Colonic mucosa (tissue), 4 donors: Measurements from ENCODE around the gene WWOX. TPM values are rescaled to one million over a fixed set of nuclear protein-coding genes. Genes with fewer than 3 reads are reported as not detected.

ENCODE experiments used
- DNase-seq: peaks from one replicate; pipeline ENCODE4 v3.0.0-alpha.2; 2020
- H3K27ac ChIP-seq: fragments of 200-600 bp; one replicate; pipeline ENCODE4 v1.8.0; 2021
- H3K27me3 ChIP-seq: fragments of 200-600 bp; one replicate; pipeline ENCODE4 v1.8.0; 2021
- H3K36me3 ChIP-seq: fragments of 200-600 bp; one replicate; pipeline ENCODE4 v1.8.0; 2021
- H3K4me1 ChIP-seq: fragments of 200-600 bp; one replicate; pipeline ENCODE4 v1.8.0; 2021; ENCODE audit warnings: mild to moderate bottlenecking
- H3K4me3 ChIP-seq: fragments of 200-600 bp; one replicate; pipeline ENCODE4 v1.8.0; 2021
- H3K9ac ChIP-seq, 2 donors: one replicate each; pipeline ENCODE4 v1.7.0; 2013; ENCODE audit warnings: control low read depth in 2 of 2, low read depth in 2 of 2, low read length in 2 of 2
- H3K9me3 ChIP-seq: fragments of 200-600 bp; one replicate; pipeline ENCODE4 v1.8.0; 2021
- CTCF ChIP-seq: fragments of 200-600 bp; IDR thresholded peaks from one replicate; pipeline ENCODE4 v1.8.0; 2022; ENCODE audit warnings: antibody characterized with exemption, mild to moderate bottlenecking
- intact Hi-C: fragments of 100-400 bp; cut with DNase I; formaldehyde crosslinking; loops from one replicate; pipeline ENCODE4 v1.14.1; 2022
- total RNA-seq, 2 donors: library from RNA; stranded (reverse); fragmentation: NEBNext Ultra II Directional in 1 of 2; extraction: Animal tissue kit (Norgen Biotek cat#: 25700) in 1 of 2; gene quantifications; one replicate each; pipeline ENCODE4 v1.2.1, GENCODE V29; 2021
- donor health status: healthy.
- donor health status: DM: no; HTN: no; CAD: no.
- donor health status: DM: no; HTN: no; CAD: no.

WWOX gene
- total RNA-seq, 2 donors from 2014 or later: 7.2 to 11.0 TPM

- Histone ChIP-seq H3K9ac (no peak overlapping the region), H3K27ac (no peak overlapping the region), H3K4me3 (no peak overlapping the region), H3K27me3 (no peaks in the 10 kb centered on the region), H3K4me1 (no peaks in the 10 kb centered on the region), H3K9me3 (no peaks in the 10 kb centered on the region), H3K36me3 (no peaks in the 10 kb centered on the region)
- intact Hi-C loops: no loop called here
- no peak for TF ChIP-seq CTCF
- DNase-seq: no peak
Observed at GRCh38 chr16:78697426-78697825, 598.0 kb downstream of the WWOX start.

- Histone ChIP-seq H3K27me3 (no peaks in the 10 kb centered on the region), H3K4me1 (no peaks in the 10 kb centered on the region), H3K9ac (no peak overlapping the region), H3K27ac (no peak overlapping the region), H3K36me3 (no peaks in the 10 kb centered on the region), H3K9me3 (no peaks in the 10 kb centered on the region), H3K4me3 (no peak overlapping the region)
- TF ChIP-seq CTCF: no peak
- intact Hi-C loops: no loop called here
- no peak for DNase-seq
Observed at GRCh38 chr16:78703936-78704335, 604.5 kb downstream of the WWOX start.

- TF ChIP-seq CTCF: no peak
- Histone ChIP-seq H3K27ac (no peak overlapping the region), H3K36me3 (no peaks in the 10 kb centered on the region), H3K9me3 (no peaks in the 10 kb centered on the region), H3K4me3 (no peak overlapping the region), H3K27me3 (no peaks in the 10 kb centered on the region), H3K9ac (no peak overlapping the region), H3K4me1 (no peaks in the 10 kb centered on the region)
- intact Hi-C loops: no loop called here
- no peak for DNase-seq
Observed at GRCh38 chr16:78704416-78704815, 605.0 kb downstream of the WWOX start.

GRCh38 chr16:78705694-78706093 lies 606.2 kb downstream of the WWOX start:
- intact Hi-C loops: loop anchor here (5.0 kb wide), 1 partner anchor 67 kb away; no protein-coding TSS in a partner anchor
- Histone ChIP-seq H3K4me3 (no peak overlapping the region), H3K4me1 (no peaks in the 10 kb centered on the region), H3K9ac (no peak overlapping the region), H3K27me3 (no peaks in the 10 kb centered on the region), H3K27ac (no peak overlapping the region), H3K9me3 (no peaks in the 10 kb centered on the region), H3K36me3 (no peaks in the 10 kb centered on the region)
- peak; percentile 54 for TF ChIP-seq CTCF
- no peak for DNase-seq

GRCh38 chr16:78706637-78707036 lies 607.2 kb downstream of the WWOX start:
- intact Hi-C loops: loop anchor here (5.0 kb wide), 1 partner anchor 66 kb away; no protein-coding TSS in a partner anchor
- H3K9me3 ChIP-seq: no peaks in the 10 kb centered on the region
- H3K9ac ChIP-seq: no peak overlapping the region
- no peaks in the 10 kb centered on the region for H3K36me3 ChIP-seq
- TF ChIP-seq CTCF: no peak
- H3K4me3 ChIP-seq: no peak overlapping the region
- no peak overlapping the region for H3K27ac ChIP-seq
- no peaks in the 10 kb centered on the region for H3K4me1 ChIP-seq
- no peaks in the 10 kb centered on the region for H3K27me3 ChIP-seq
- no peak for DNase-seq
